Breast epithelium (tissue), 3 donors: ENCODE measurements around the gene DHDH.

Experiments
- CTCF ChIP-seq, 3 donors: fragments of 450-650 bp; IDR thresholded peaks; one replicate each; pipeline ENCODE4 v1.5.1; 2016 to 2017; ENCODE audit warnings: antibody characterized with exemption in 3 of 3, mild to moderate bottlenecking in 3 of 3, moderate library complexity in 3 of 3
- POLR2A ChIP-seq: fragments of 450-650 bp; IDR thresholded peaks from one replicate; pipeline ENCODE4 v1.6.1; 2016; ENCODE audit warnings: antibody characterized with exemption, mild to moderate bottlenecking, moderate library complexity

- no peak for TF ChIP-seq CTCF (IDR thresholded peaks at IDR 0.05)
- no peak for TF ChIP-seq POLR2A
These were observed 28.7 kb downstream of the DHDH start for GRCh38 chr19:48962029-48962848.
